Measurements from ENCODE around the gene C4orf36.

- TF ChIP-seq CTCF (IDR thresholded peaks at IDR 0.05; ENCODE audit: poor library complexity) (no peak), EZH2phosphoT487 (IDR thresholded peaks at IDR 0.05; ENCODE audit: low read depth, severe bottlenecking, unreplicated experiment) (no peak)
Measured at GRCh38 chr4:86840858-86841257, 51.4 kb downstream of the C4orf36 start.

Data from hepatocyte (in vitro differentiated cells).